IMR-90 (cell line): ENCODE measurements around the gene KRTAP12-4. TPM values are rescaled to one million over a fixed set of nuclear protein-coding genes. Genes with fewer than 3 reads are reported as not detected.

ENCODE experiments used
- ATAC-seq: fragments of 200-7000 bp; cut with Tn5 transposase; 2 replicates; pipeline ENCODE4 v1.9.1; 2020; ENCODE audit warnings: low read depth, mild to moderate bottlenecking, moderate library complexity
- BruUV-seq: library from RNA; stranded (reverse); fragments of 400-500 nt; replicated peaks from 2 replicates; lab custom pipeline; 2021; lab: Mats Ljungman, UMichigan
- CTCF ChIA-PET: fragments of 300-600 bp; formaldehyde crosslinking; extraction: SDS; loops from one replicate; lab custom pipeline; 2021; ENCODE audit warnings: antibody characterized with exemption; lab: Yijun Ruan, JAX
- POLR2A ChIA-PET: fragments of 300-600 bp; sonication (Branson Sonifier 250); formaldehyde crosslinking; loops from one replicate; lab custom pipeline; 2022; ENCODE audit warnings: antibody characterized with exemption; ENCODE audit not compliant: unreplicated experiment; lab: Charles Lee
- DNase-seq: peaks from one replicate; pipeline ENCODE4 v3.0.0; 2013
- H2AFZ ChIP-seq: replicated peaks from 2 replicates; pipeline ENCODE3; 2013; ENCODE audit warnings: low read length, mild to moderate bottlenecking; ENCODE audit not compliant: poor library complexity
- H2AK5ac ChIP-seq: 2 replicates; pipeline ENCODE4 v1.6.1; 2013; ENCODE audit warnings: low read depth, low read length, inconsistent platforms
- H2AK9ac ChIP-seq: replicated peaks from 2 replicates; pipeline ENCODE3; 2013; ENCODE audit warnings: mild to moderate bottlenecking, low read depth, low read length, moderate library complexity; ENCODE audit not compliant: poor library complexity
- H2BK120ac ChIP-seq: 2 replicates; pipeline ENCODE4 v1.6.1; 2013; ENCODE audit warnings: low read depth, low read length, inconsistent platforms
- H2BK15ac ChIP-seq: 3 replicates; pipeline ENCODE4 v1.6.1; 2013; ENCODE audit warnings: low read depth, low read length, inconsistent platforms
- H2BK20ac ChIP-seq: 2 replicates; pipeline ENCODE4 v1.6.1; 2013; ENCODE audit warnings: low read depth, mild to moderate bottlenecking, inconsistent platforms, low read length, moderate library complexity
- H2BK5ac ChIP-seq: 2 replicates; pipeline ENCODE4 v1.6.1; 2013; ENCODE audit warnings: mild to moderate bottlenecking, low read depth, low read length, inconsistent platforms; ENCODE audit not compliant: poor library complexity, severe bottlenecking
- H3K14ac ChIP-seq: replicated peaks from 2 replicates; pipeline ENCODE4 v1.6.1; 2013; ENCODE audit warnings: low read depth, low read length, inconsistent platforms
- H3K18ac ChIP-seq: 2 replicates; pipeline ENCODE4 v1.6.1; 2013; ENCODE audit warnings: low read depth, low read length, control low read depth
- H3K23ac ChIP-seq: 2 replicates; pipeline ENCODE4 v1.6.1; 2013; ENCODE audit warnings: low read depth, low read length, inconsistent platforms
- H3K27ac ChIP-seq: 2 replicates; pipeline ENCODE4 v1.5.1; 2013; ENCODE audit warnings: mild to moderate bottlenecking, control low read depth, low read length; ENCODE audit not compliant: insufficient read depth
- H3K27me3 ChIP-seq: 2 replicates; pipeline ENCODE4 v1.6.1; 2013; ENCODE audit warnings: low read length; ENCODE audit not compliant: control insufficient read depth, insufficient read depth
- H3K36me3 ChIP-seq: 2 replicates; pipeline ENCODE4 v1.6.1; 2013; ENCODE audit warnings: low read length, mixed read lengths; ENCODE audit not compliant: control insufficient read depth, insufficient read depth
- H3K4ac ChIP-seq: 2 replicates; pipeline ENCODE4 v1.6.1; 2013; ENCODE audit warnings: low read depth, low read length, inconsistent platforms
- H3K4me1 ChIP-seq: 2 replicates; pipeline ENCODE4 v1.6.1; 2013; ENCODE audit warnings: low read length, mixed read lengths; ENCODE audit not compliant: control insufficient read depth, insufficient read depth
- H3K4me2 ChIP-seq: 2 replicates; pipeline ENCODE4 v1.6.1; 2013; ENCODE audit warnings: low read depth, mild to moderate bottlenecking, control low read depth, low read length, moderate library complexity
- H3K4me3 ChIP-seq: 2 replicates; pipeline ENCODE4 v1.5.1; 2013; ENCODE audit warnings: low read depth, mild to moderate bottlenecking, control low read depth, low read length, moderate library complexity; ENCODE audit not compliant: insufficient read depth
- H3K56ac ChIP-seq: 2 replicates; pipeline ENCODE4 v1.6.1; 2013; ENCODE audit warnings: low read length, inconsistent platforms; ENCODE audit not compliant: insufficient read depth; ENCODE audit errors: extremely low read depth
- H3K79me1 ChIP-seq, 2 experiments: 2 replicates each; pipeline ENCODE4 v1.6.1; 2013; ENCODE audit warnings: low read length in 2 of 2, inconsistent platforms in 1 of 2, low read depth in 1 of 2
- H3K9ac ChIP-seq: 2 replicates; pipeline ENCODE4 v1.6.1; 2013; ENCODE audit warnings: low read depth, low read length, control low read depth
- H3K9me1 ChIP-seq: 2 replicates; pipeline ENCODE4 v1.6.1; 2013; ENCODE audit warnings: low read length, inconsistent platforms; ENCODE audit not compliant: insufficient read depth
- H3K9me3 ChIP-seq: 2 replicates; pipeline ENCODE4 v1.6.1; 2013; ENCODE audit warnings: low read length; ENCODE audit not compliant: control insufficient read depth, insufficient read depth
- H4K20me1 ChIP-seq: 2 replicates; pipeline ENCODE4 v1.6.1; 2013; ENCODE audit warnings: low read length, inconsistent platforms; ENCODE audit not compliant: insufficient read depth
- H4K5ac ChIP-seq: 2 replicates; pipeline ENCODE4 v1.6.1; 2013; ENCODE audit warnings: mild to moderate bottlenecking, low read depth, low read length, control low read depth
- H4K8ac ChIP-seq, 2 experiments: 2 replicates each; pipeline ENCODE4 v1.6.1; 2013; ENCODE audit warnings: low read depth in 2 of 2, low read length in 2 of 2, control low read depth in 1 of 2, inconsistent platforms in 1 of 2
- H4K91ac ChIP-seq: 2 replicates; pipeline ENCODE4 v1.6.1; 2013; ENCODE audit warnings: low read depth, low read length, inconsistent platforms; ENCODE audit not compliant: insufficient read depth
- BHLHE40 ChIP-seq: fragments of 150-350 bp; IDR thresholded peaks from 2 replicates; pipeline ENCODE4 v1.6.1; 2016; ENCODE audit warnings: mild to moderate bottlenecking, low read depth, low read length
- CEBPB ChIP-seq: IDR thresholded peaks from 2 replicates; pipeline ENCODE4 v1.6.1; 2012; ENCODE audit warnings: low read depth, low read length, improper control_type of control experiment
- CTCF ChIP-seq: conservative IDR thresholded peaks from 2 replicates; pipeline ENCODE4 v1.5.1; 2012; ENCODE audit warnings: mild to moderate bottlenecking, low read depth, low read length, improper control_type of control experiment
- FOS ChIP-seq: fragments of 150-350 bp; IDR thresholded peaks from 2 replicates; pipeline ENCODE4 v1.6.1; 2016; ENCODE audit warnings: low read depth, low read length
- NFE2L2 ChIP-seq: fragments of 150-350 bp; IDR thresholded peaks from 2 replicates; pipeline ENCODE4 v1.6.1; 2016; ENCODE audit warnings: low read depth, mild to moderate bottlenecking, low read length
- POLR2A ChIP-seq: IDR thresholded peaks from 2 replicates; pipeline ENCODE4 v1.6.1; 2012; ENCODE audit warnings: mild to moderate bottlenecking, low read depth, low read length
- RCOR1 ChIP-seq: IDR thresholded peaks from 2 replicates; pipeline ENCODE4 v1.6.1; 2012; ENCODE audit warnings: mild to moderate bottlenecking, low read length, improper control_type of control experiment; ENCODE audit not compliant: insufficient replicate concordance
- RFX5 ChIP-seq: IDR thresholded peaks from 2 replicates; pipeline ENCODE4 v1.8.0; 2012; ENCODE audit warnings: low read depth, mild to moderate bottlenecking, low read length, moderate library complexity
- USF2 ChIP-seq: fragments of 150-350 bp; IDR thresholded peaks from 2 replicates; pipeline ENCODE4 v1.6.1; 2017; ENCODE audit warnings: mild to moderate bottlenecking, antibody characterized with exemption, low read length, low read depth
- WGBS, 2 experiments: methylation state at CpG; one replicate each; pipeline versions ENCODE4 v1.1.5 to v1.1.7; 2013; ENCODE audit warnings: missing lambda C conversion rate in 2 of 2; ENCODE audit not compliant: insufficient read length in 1 of 2; ENCODE audit errors: extremely low coverage in 2 of 2; 5-methylcytosine and 5-hydroxymethylcytosine counted together
- dilution Hi-C: fragments of 300-500 bp; cut with HindIII; formaldehyde crosslinking; loops from one replicate; pipeline ENCODE4 v1.14.3; 2018; ENCODE audit warnings: low sequenced_read_pairs; ENCODE audit not compliant: unreplicated experiment
- in situ Hi-C: fragments of 300-500 bp; cut with MboI; formaldehyde crosslinking; loops from 3 replicates; pipeline ENCODE4 v1.14.3; 2019; ENCODE audit warnings: low sequenced_read_pairs, inconsistent platforms, mixed read lengths
- intact Hi-C: fragments of 100-400 bp; cut with micrococcal nuclease; formaldehyde crosslinking; loops from 2 replicates; pipeline ENCODE4 v1.10.0; 2022
- polyA plus RNA-seq, 3 experiments: library from polyadenylated mRNA; depleted of rRNA; stranded (reverse); fragments of >200 nt; gene quantifications; 2 replicates each; pipeline ENCODE4 v1.2.3, GENCODE V29; 2012; ENCODE audit warnings: low replicate concordance in 1 of 3
- total RNA-seq: library from RNA; depleted of rRNA; stranded (reverse); fragments of >200 nt; gene quantifications from 2 replicates; pipeline ENCODE4 v1.2.3, GENCODE V29; 2012

Gene KRTAP12-4
- total and polyA plus RNA-seq, 2 of the 4 experiments (the other 2 are of a cell fraction): not detected

- POLR2A ChIA-PET: no interaction called here
- Histone ChIP-seq H3K4ac (no peak overlapping the region), H2AK9ac (no peak overlapping the region), H3K14ac (no peak overlapping the region), H2AK5ac (no peak overlapping the region), H3K27ac (no peak overlapping the region), H2BK15ac (no peak overlapping the region), H3K9me3 (peaks cover 13% of the 10 kb centered on the region), H4K20me1 (no peaks in the 10 kb centered on the region), H4K91ac (no peak overlapping the region), H4K8ac (no peak overlapping the region), H3K79me1 (no peaks in the 10 kb centered on the region), H3K18ac (no peak overlapping the region), H3K9me1 (no peaks in the 10 kb centered on the region), H2BK20ac (no peak overlapping the region), H3K4me2 (no peak overlapping the region), H2BK5ac (no peak overlapping the region), H4K5ac (no peak overlapping the region), H2AFZ (no peak overlapping the region), H3K4me1 (no peaks in the 10 kb centered on the region), H3K36me3 (no peaks in the 10 kb centered on the region), H3K56ac (no peak overlapping the region), H3K4me3 (no peak overlapping the region), H3K27me3 (peaks cover 3% of the 10 kb centered on the region; the same call in 1 of the 2 replicates), H3K9ac (no peak overlapping the region), H3K23ac (no peak overlapping the region), H2BK120ac (no peak overlapping the region)
- TF ChIP-seq USF2: no peak
- TF ChIP-seq POLR2A: no peak
- no peak for TF ChIP-seq RFX5
- no peak for TF ChIP-seq RCOR1
- TF ChIP-seq FOS: no peak
- TF ChIP-seq CTCF: no peak
- no peak for TF ChIP-seq CEBPB
- no peak for TF ChIP-seq BHLHE40
- no peak for TF ChIP-seq NFE2L2
- intact Hi-C loops: no loop called here
- no peak for ATAC-seq
- no TSS peak for BruUV-seq
- CTCF ChIA-PET: no interaction called here
- in situ Hi-C loops: no loop called here
- 61% methylated on average over 11 of the region's 17 CpGs; no CpG with 5 or more reads in 1 of the 2 experiments for WGBS, 2 experiments
- no peak for DNase-seq
- dilution Hi-C loops: no loop called here
These were observed 38.4 kb downstream of the KRTAP12-4 start for GRCh38 chr21:44615911-44616590.
